Upper lobe of left lung (tissue), 6 donors: ENCODE measurements around the gene KIAA1210. TPM values are rescaled to one million over a fixed set of nuclear protein-coding genes. Genes with fewer than 3 reads are reported as not detected.

Source experiments
- ATAC-seq, 2 donors: fragments of 200-7000 bp; cut with Tn5 transposase; one replicate each; pipeline ENCODE4 v1.9.1; 2022; ENCODE audit warnings: mild to moderate bottlenecking in 2 of 2, moderate library complexity in 2 of 2; ENCODE audit not compliant: low FRiP score in 2 of 2
- DNase-seq, 2 donors: peaks; one replicate each; pipeline ENCODE4 v3.0.0-alpha.2; 2019 to 2020
- H3K27ac ChIP-seq, 4 donors: fragments of 200-600 bp; sonication (generic); one replicate each; pipeline ENCODE4 v1.5.1; 2016 to 2019
- H3K27me3 ChIP-seq, 4 donors: fragments of 200-600 bp; sonication (generic); one replicate each; pipeline ENCODE4 v1.5.1; 2017 to 2019
- H3K36me3 ChIP-seq, 4 donors: fragments of 200-600 bp; sonication (generic); one replicate each; pipeline ENCODE4 v1.5.1; 2016 to 2019
- H3K4me1 ChIP-seq, 4 donors: fragments of 200-600 bp; sonication (generic); one replicate each; pipeline ENCODE4 v1.5.1; 2018 to 2019
- H3K4me3 ChIP-seq, 4 donors: fragments of 200-600 bp; sonication (generic); one replicate each; pipeline ENCODE4 v1.5.1; 2017 to 2019; ENCODE audit warnings: mild to moderate bottlenecking in 2 of 4, moderate library complexity in 1 of 4
- H3K9me3 ChIP-seq, 4 donors: fragments of 200-600 bp; sonication (generic); one replicate each; pipeline ENCODE4 v1.5.1; 2018 to 2019
- CTCF ChIP-seq, 6 experiments: fragments of 450-650 bp in 4 of 6; fragments of 200-600 bp in 2 of 6; sonication (generic) in 2 of 6; IDR thresholded peaks; one replicate each; pipeline ENCODE4 v1.5.1; 2016 to 2019; ENCODE audit warnings: antibody characterized with exemption in 6 of 6
- EP300 ChIP-seq, 4 donors: sonication (generic); formaldehyde crosslinking; IDR thresholded peaks; one replicate each; pipeline ENCODE4 v1.5.1; 2017; ENCODE audit warnings: antibody characterized with exemption in 4 of 4, control low read depth in 2 of 4
- POLR2A ChIP-seq, 4 donors: fragments of 450-650 bp; IDR thresholded peaks; one replicate each; pipeline ENCODE4 v1.5.1; 2016 to 2017; ENCODE audit warnings: antibody characterized with exemption in 4 of 4, mild to moderate bottlenecking in 2 of 4
- POLR2AphosphoS5 ChIP-seq, 2 donors: sonication (generic); formaldehyde crosslinking; IDR thresholded peaks; one replicate each; pipeline ENCODE4 v1.5.1; 2017; ENCODE audit warnings: antibody characterized with exemption in 2 of 2
- WGBS, 2 donors: methylation state at CpG; one replicate each; pipeline ENCODE4 v1.1.5; 2017 to 2018; 5-methylcytosine and 5-hydroxymethylcytosine counted together
- total RNA-seq, 6 donors: library from RNA; depleted of rRNA in 4 of 6; stranded (reverse); fragments of >200 nt in 4 of 6; gene quantifications; one replicate each; pipeline versions ENCODE4 v1.1.0 to v1.2.1, GENCODE V29; 2016 to 2021
- donor health status: DM: no; HTN: no; CAD: no; lungs with moderate emphysema.
- donor health status: DM: no; HTN: yes; CAD: no; lungs with severe emphysema.

Gene KIAA1210
- total RNA-seq, 6 donors from 2014 or later = not detected

DNA sequence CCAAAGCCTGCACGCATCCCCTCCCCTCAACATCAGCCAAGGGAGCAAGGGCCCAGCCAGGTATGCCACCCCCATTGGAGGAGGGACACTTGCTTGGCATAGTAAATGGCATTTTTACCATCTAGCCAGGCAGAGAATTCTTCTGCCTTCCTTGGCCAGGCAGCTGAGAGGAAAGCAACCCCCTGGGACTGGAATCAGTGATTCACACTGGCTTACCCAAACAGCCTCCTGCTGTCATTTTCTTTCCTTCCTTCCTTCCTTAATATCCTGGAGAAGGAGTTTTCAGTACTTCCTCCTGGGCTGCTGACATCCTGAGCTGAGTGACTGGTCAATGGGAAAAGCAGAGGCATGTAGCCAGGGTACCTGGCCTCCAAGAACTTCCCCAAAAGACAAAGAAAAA is 28.6 kb upstream of the KIAA1210 start:
- Histone ChIP-seq H3K27ac (no peak overlapping the region), H3K4me1 (no peaks in the 10 kb centered on the region), H3K36me3 (no peaks in the 10 kb centered on the region), H3K27me3 (no peaks in the 10 kb centered on the region), H3K9me3 (no peaks in the 10 kb centered on the region), H3K4me3 (no peak overlapping the region)
- DNase-seq (no peak), ATAC-seq (no peak)
- no peak for TF ChIP-seq CTCF (IDR thresholded peaks at IDR 0.05)
- no peak for TF ChIP-seq POLR2A (IDR thresholded peaks at IDR 0.05)
- no peak for TF ChIP-seq POLR2AphosphoS5 (IDR thresholded peaks at IDR 0.05)
- WGBS, 2 donors = 92 to 100% methylated on average over 1 of the region's 1 CpG

GRCh38 chrX:119155416-119156035 is 27.9 kb upstream of the KIAA1210 start:
- ATAC-seq (peak in 1 of 2 donors; percentile 23), DNase-seq (no peak)
- no peak overlapping the region for H3K4me3 ChIP-seq
- no peak overlapping the region for H3K27ac ChIP-seq
- H3K36me3 ChIP-seq = no peaks in the 10 kb centered on the region
- no peaks in the 10 kb centered on the region for H3K9me3 ChIP-seq
- no peaks in the 10 kb centered on the region for H3K27me3 ChIP-seq
- 63% methylated on average over 5 to 6 of the region's 6 CpGs for WGBS, 2 donors
- H3K4me1 ChIP-seq = no peaks in the 10 kb centered on the region
- TF ChIP-seq CTCF (IDR thresholded peaks at IDR 0.05) (no peak), POLR2AphosphoS5 (IDR thresholded peaks at IDR 0.05) (no peak), POLR2A (IDR thresholded peaks at IDR 0.05) (no peak), EP300 (IDR thresholded peaks at IDR 0.05) (no peak)

GRCh38 chrX:119151051-119151380 is 23.4 kb upstream of the KIAA1210 start:
- Histone ChIP-seq H3K4me3 (no peak overlapping the region), H3K27ac (no peak overlapping the region), H3K36me3 (no peaks in the 10 kb centered on the region), H3K27me3 (no peaks in the 10 kb centered on the region), H3K4me1 (no peaks in the 10 kb centered on the region), H3K9me3 (no peaks in the 10 kb centered on the region)
- DNase-seq (no peak), ATAC-seq (no peak)
- 52% methylated on average over 3 to 9 of the region's 9 CpGs for WGBS, 2 donors
- no peak for TF ChIP-seq POLR2AphosphoS5 (IDR thresholded peaks at IDR 0.05)
- TF ChIP-seq EP300 (IDR thresholded peaks at IDR 0.05) = no peak
- TF ChIP-seq CTCF (IDR thresholded peaks at IDR 0.05) = no peak
- TF ChIP-seq POLR2A (IDR thresholded peaks at IDR 0.05) = no peak

GRCh38 chrX:119150163-119151050 is 22.8 kb upstream of the KIAA1210 start:
- Histone ChIP-seq H3K27ac (no peak overlapping the region), H3K9me3 (no peaks in the 10 kb centered on the region), H3K4me3 (no peak overlapping the region), H3K36me3 (no peaks in the 10 kb centered on the region), H3K27me3 (no peaks in the 10 kb centered on the region), H3K4me1 (no peaks in the 10 kb centered on the region)
- WGBS, 2 donors = 76% methylated on average over 41 of the region's 42 CpGs; no CpG with 5 or more reads in 1 of the 2 donors
- ATAC-seq (no peak), DNase-seq (peak in 1 of 2 donors; percentile 34)
- TF ChIP-seq EP300 (IDR thresholded peaks at IDR 0.05) (no peak), POLR2A (IDR thresholded peaks at IDR 0.05) (no peak)

DNA sequence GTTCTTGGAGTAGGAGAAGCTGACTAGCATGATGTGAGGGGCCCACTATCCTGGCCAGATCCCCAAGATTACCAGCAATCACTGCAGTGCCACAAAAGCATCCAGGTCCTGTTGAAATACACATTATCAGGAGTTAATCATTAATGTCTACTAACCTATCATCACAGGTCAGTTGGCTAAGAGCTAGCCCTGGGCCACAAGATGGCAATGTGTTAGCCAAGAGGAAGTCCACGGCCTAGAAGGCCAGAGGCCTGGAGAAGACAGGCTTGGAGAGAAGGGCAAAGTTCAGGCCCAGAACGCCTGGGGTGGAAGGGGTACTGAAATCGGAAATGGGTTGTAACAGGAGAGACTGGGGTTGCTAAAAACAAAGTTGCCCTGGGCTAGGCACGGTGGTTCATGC is 19.9 kb upstream of the KIAA1210 start:
- TF ChIP-seq POLR2A (IDR thresholded peaks at IDR 0.05) (no peak), POLR2AphosphoS5 (IDR thresholded peaks at IDR 0.05) (no peak), EP300 (IDR thresholded peaks at IDR 0.05) (no peak), CTCF (IDR thresholded peaks at IDR 0.05) (no peak)
- Histone ChIP-seq H3K4me1 (no peaks in the 10 kb centered on the region), H3K9me3 (no peaks in the 10 kb centered on the region), H3K27me3 (no peaks in the 10 kb centered on the region), H3K4me3 (no peak overlapping the region), H3K27ac (no peak overlapping the region), H3K36me3 (no peaks in the 10 kb centered on the region)
- WGBS, 2 donors = 81 to 100% methylated on average over 1 to 4 of the region's 4 CpGs
- DNase-seq = no peak
- ATAC-seq = no peak
